K562 (cell line): Measurements from ENCODE around the gene CPSF6. TPM values are rescaled to one million over a fixed set of nuclear protein-coding genes. Genes with fewer than 3 reads are reported as not detected.

ENCODE experiments used
- ATAC-seq: fragments of 200-7000 bp; cut with Tn5 transposase; 3 replicates; pipeline ENCODE4 v1.9.1; 2020; ENCODE audit warnings: moderate library complexity
- BruUV-seq: library from RNA; stranded (reverse); fragments of 400-500 nt; replicated peaks from 2 replicates; lab custom pipeline; 2021; lab: Mats Ljungman, UMichigan
- CTCF ChIA-PET: fragments of 300-600 bp; formaldehyde crosslinking; extraction: SDS; loops from one replicate; lab custom pipeline; 2021; ENCODE audit warnings: low intra/inter-chr PET ratio; lab: Yijun Ruan, JAX
- POLR2A ChIA-PET: fragments of 300-600, 350-650 bp; sonication (Branson Sonifier 250); formaldehyde crosslinking; extraction: SDS; loops from one replicate; lab custom pipeline; 2021; ENCODE audit warnings: antibody characterized with exemption, inconsistent platforms; lab: Yijun Ruan, JAX
- DNase-seq, 4 experiments: peaks; one replicate each; pipeline versions ENCODE4 v3.0.0 to v3.0.0-alpha.2; 2011 to 2018; ENCODE audit warnings: low spot score in 3 of 4, mixed read lengths in 3 of 4; ENCODE audit errors: extremely low read depth in 1 of 4
- FAIRE-seq: peaks from 2 replicates; lab custom pipeline; 2011; peaks lifted over from hg19 to GRCh38; lab: Jason Lieb, UNC
- H2AFZ ChIP-seq: 2 replicates; pipeline ENCODE4 v1.6.0; 2011; ENCODE audit warnings: low read depth, low read length, control low read depth, inconsistent platforms
- H3K27ac ChIP-seq: fragments of 200-600 bp; 3 replicates; pipeline ENCODE4 v1.8.0; 2011; ENCODE audit warnings: low read depth, mild to moderate bottlenecking, control low read depth, inconsistent platforms, low read length, moderate library complexity, mixed read lengths; ENCODE audit errors: extremely low read depth
- H3K27me3 ChIP-seq, 2 experiments: fragments of 300-600 bp in 1 of 2; 2 replicates in 1 of 2; 3 replicates in 1 of 2; pipeline versions ENCODE4 v1.6.0 to v1.8.0; 2011; ENCODE audit warnings: inconsistent platforms in 2 of 2, low read length in 2 of 2, mild to moderate bottlenecking in 1 of 2, mixed read lengths in 1 of 2, moderate library complexity in 1 of 2; ENCODE audit not compliant: control insufficient read depth in 2 of 2, insufficient read depth in 2 of 2
- H3K36me3 ChIP-seq: fragments of 300-600 bp; 3 replicates; pipeline ENCODE4 v1.8.0; 2011; ENCODE audit warnings: mild to moderate bottlenecking, low read length, inconsistent platforms; ENCODE audit not compliant: control insufficient read depth, insufficient read depth
- H3K4me1 ChIP-seq, 2 experiments: fragments of 200-600 bp in 1 of 2; replicated peaks in 1 of 2; 2 replicates in 1 of 2; 3 replicates in 1 of 2; pipeline versions ENCODE4 v1.5.1 to v1.8.0; 2011; ENCODE audit warnings: inconsistent platforms in 2 of 2, low read length in 2 of 2, mild to moderate bottlenecking in 1 of 2, mixed read lengths in 1 of 2, moderate library complexity in 1 of 2; ENCODE audit not compliant: control insufficient read depth in 2 of 2, insufficient read depth in 2 of 2
- H3K4me2 ChIP-seq: 2 replicates; pipeline ENCODE4 v1.6.1; 2011; ENCODE audit warnings: low read length, control low read depth, inconsistent platforms, mixed read lengths; ENCODE audit not compliant: insufficient read depth
- H3K4me3 ChIP-seq: fragments of 200-600 bp; sonication (generic), shearing (Covaris generic); 2 replicates; pipeline ENCODE4 v1.5.1; 2016; ENCODE audit warnings: control low read depth, inconsistent platforms
- H3K79me2 ChIP-seq: fragments of 200-600 bp; 3 replicates; pipeline ENCODE4 v1.8.0; 2011; ENCODE audit warnings: low read length, inconsistent platforms; ENCODE audit not compliant: control insufficient read depth, insufficient read depth
- H3K9ac ChIP-seq, 2 experiments: 2 replicates each; pipeline versions ENCODE4 v1.6.0 to v1.6.1; 2011; ENCODE audit warnings: low read depth in 2 of 2, low read length in 2 of 2, control low read depth in 1 of 2, inconsistent platforms in 1 of 2, mild to moderate bottlenecking in 1 of 2, mixed read lengths in 1 of 2; ENCODE audit not compliant: insufficient read depth in 1 of 2
- H3K9me1 ChIP-seq: one replicate; pipeline ENCODE4 v1.6.0; 2011; ENCODE audit warnings: inconsistent platforms, mild to moderate bottlenecking, low read length, moderate library complexity; ENCODE audit not compliant: control insufficient read depth, insufficient read depth
- H3K9me3 ChIP-seq: replicated peaks from 2 replicates; pipeline ENCODE4 v1.5.1; 2011; ENCODE audit warnings: low read depth, low read length, inconsistent platforms; ENCODE audit not compliant: control insufficient read depth, insufficient read depth
- H4K20me1 ChIP-seq: replicated peaks from 2 replicates; pipeline ENCODE4 v1.6.1; 2011; ENCODE audit warnings: low read length, inconsistent platforms, mixed read lengths; ENCODE audit not compliant: control insufficient read depth, insufficient read depth
- ETS1 ChIP-seq: conservative IDR thresholded peaks from 2 replicates; pipeline ENCODE4 v1.6.1; 2011; ENCODE audit warnings: low read depth, mild to moderate bottlenecking, low read length; ENCODE audit not compliant: control insufficient read depth
- FOXA1 ChIP-seq: fragments of 450-650 bp; IDR thresholded peaks from 2 replicates; pipeline ENCODE4 v1.6.1; 2016; ENCODE audit warnings: mild to moderate bottlenecking, borderline replicate concordance
- GTF2E2 ChIP-seq: fragments of 200-800 bp; sonication (Bioruptor generic); IDR thresholded peaks from 2 replicates; pipeline ENCODE4 v1.6.1; 2016; ENCODE audit warnings: missing genetic modification characterization, missing compliant biosample characterization
- HIVEP1 ChIP-seq: fragments of 250-450 bp; sonication (Bioruptor Pico); IDR thresholded peaks from 2 replicates; pipeline ENCODE4 v1.4.0; 2020; ENCODE audit warnings: mild to moderate bottlenecking
- HOXB6 ChIP-seq: fragments of 250-450 bp; sonication (Bioruptor Pico); IDR thresholded peaks from 2 replicates; pipeline ENCODE4 v1.5.1; 2022; ENCODE audit warnings: mild to moderate bottlenecking, borderline replicate concordance
- RBM34 ChIP-seq: fragments of 200-400 bp; formaldehyde crosslinking; IDR thresholded peaks from 2 replicates; pipeline ENCODE4 v1.6.1; 2018; ENCODE audit warnings: low read length, borderline replicate concordance; ENCODE audit not compliant: insufficient read depth
- YY1 ChIP-seq, 3 experiments: IDR thresholded peaks; 2 replicates each; pipeline ENCODE4 v1.6.1; 2011; ENCODE audit warnings: low read length in 2 of 3, mild to moderate bottlenecking in 2 of 3, moderate library complexity in 2 of 3, borderline replicate concordance in 1 of 3, control low read depth in 1 of 3, low read depth in 1 of 3; ENCODE audit not compliant: insufficient read depth in 3 of 3, insufficient replicate concordance in 2 of 3, control insufficient read depth in 1 of 3, insufficient read length in 1 of 3; ENCODE audit errors: extremely low read depth in 1 of 3
- ZFP30 ChIP-seq: fragments of 250-450 bp; sonication (Bioruptor Pico); IDR thresholded peaks from 2 replicates; pipeline ENCODE4 v1.8.0; 2022; ENCODE audit warnings: moderate library complexity, mild to moderate bottlenecking, inconsistent platforms, borderline replicate concordance
- WGBS: fragments of 100-300 bp; shearing (Covaris generic); methylation state at CpG from one replicate; pipeline ENCODE4 v1.1.6; 2016; ENCODE audit warnings: low coverage, mixed read lengths; ENCODE audit not compliant: insufficient coverage; ENCODE audit errors: missing lambda C conversion rate; 5-methylcytosine and 5-hydroxymethylcytosine counted together
- in situ Hi-C: fragments of 300-500 bp; cut with MboI; formaldehyde crosslinking; loops from 4 replicates; pipeline ENCODE4 v1.15.0; 2018; ENCODE audit warnings: inconsistent platforms, mixed read lengths
- intact Hi-C: fragments of 100-400 bp; cut with micrococcal nuclease; formaldehyde crosslinking; loops from 2 replicates; pipeline ENCODE4 v1.14.2; 2022
- polyA plus RNA-seq, 8 experiments: library from polyadenylated mRNA; depleted of rRNA in 4 of 8; stranded (reverse) in 5 of 8; unstranded in 3 of 8; fragments of >200 nt; fragmentation: Nextera tagmentation in 2 of 8; fragmentation: Illumina TruSeq in 1 of 8; extraction: Ambion mirVana in 2 of 8; extraction: Trizol in 1 of 8; gene quantifications; 2 replicates each; pipeline versions ENCODE4 v1.2.1 to v1.2.3, GENCODE V29; 2011 to 2014; ENCODE audit warnings: inconsistent platforms in 1 of 8, missing spikeins in 1 of 8
- total RNA-seq, 7 experiments: library from RNA; depleted of rRNA in 6 of 7; stranded (reverse); fragments of >200 nt in 6 of 7; fragmentation: Illumina TruSeq in 2 of 7; extraction: Trizol in 2 of 7; gene quantifications; 2 replicates each; pipeline versions ENCODE4 v1.2.1 to v1.2.3, GENCODE V29; 2011 to 2021; ENCODE audit warnings: low replicate concordance in 1 of 7
- TF ChIP-seq, protein P1 (sequence below): fragments of 250-450 bp; sonication (Bioruptor Pico); IDR thresholded peaks from 2 replicates; pipeline ENCODE4 v1.9.0; 2021; ENCODE audit warnings: mild to moderate bottlenecking

The CPSF6 gene
- total and polyA plus RNA-seq, 9 of the 15 experiments (the other 6 are each of a cell fraction or from before 2014, with no cell fraction given), result 34.3 to 129 (median 77.8) TPM

DNA sequence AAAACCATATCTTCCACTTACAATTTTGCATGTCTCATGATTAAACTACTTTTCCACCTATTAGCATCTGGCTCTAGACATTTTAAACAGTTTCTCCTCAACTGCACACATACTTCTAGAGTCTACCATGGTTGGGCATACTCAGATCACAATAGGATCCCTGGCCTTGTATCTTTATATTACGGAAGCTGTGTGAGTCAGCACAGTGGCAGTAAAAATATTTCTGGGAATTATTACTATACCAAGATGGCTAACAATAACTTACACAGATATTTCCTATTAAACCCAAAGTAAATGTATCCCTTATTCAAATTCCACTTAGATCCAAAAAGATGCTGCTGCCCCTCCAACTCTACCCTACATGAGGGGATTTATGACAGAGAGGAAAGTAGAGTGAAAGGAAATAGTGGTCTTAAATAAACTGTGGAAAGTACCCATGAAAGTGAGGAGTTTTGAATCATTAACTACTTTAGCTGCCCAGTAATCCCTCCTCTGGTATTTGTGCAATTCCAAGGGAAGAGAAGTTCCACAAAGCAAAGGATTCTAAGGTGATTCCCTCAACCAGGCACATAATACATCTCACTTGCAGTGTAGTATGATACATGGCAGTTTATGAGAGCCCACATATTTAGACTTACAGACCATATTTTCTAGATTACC, 14.0 kb upstream of the CPSF6 start:
- TF ChIP-seq, protein P1, sequence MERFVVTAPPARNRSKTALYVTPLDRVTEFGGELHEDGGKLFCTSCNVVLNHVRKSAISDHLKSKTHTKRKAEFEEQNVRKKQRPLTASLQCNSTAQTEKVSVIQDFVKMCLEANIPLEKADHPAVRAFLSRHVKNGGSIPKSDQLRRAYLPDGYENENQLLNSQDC (CRISPR knock-in tag), result no peak
- no peak for TF ChIP-seq YY1 (IDR thresholded peaks at IDR 0.05; ENCODE audit: borderline replicate concordance in 1 of 3, control insufficient read depth in 1 of 3, extremely low read depth in 1 of 3, insufficient read depth in 3 of 3, insufficient read length in 1 of 3, insufficient replicate concordance in 2 of 3, low read depth in 1 of 3, low read length in 2 of 3)
- TF ChIP-seq ETS1, result no peak
- no peak for TF ChIP-seq HOXB6 (CRISPR knock-in tag)
- TF ChIP-seq RBM34, result no peak
- TF ChIP-seq FOXA1, result no peak
- no peak for TF ChIP-seq ZFP30 (CRISPR knock-in tag)
- TF ChIP-seq GTF2E2 (tag), result no peak
- no peak for TF ChIP-seq HIVEP1
- TF ChIP-seq, all 486 proteins: peak for 0
- H4K20me1 ChIP-seq, result no peaks in the 10 kb centered on the region

More for the DNA sequence above, 14.0 kb upstream of the CPSF6 start:
- in situ Hi-C loops, result no loop called here
- ATAC-seq (no peak), DNase-seq (no peak), FAIRE-seq (no peak)
- 36% methylated on average over 1 of the region's 1 CpG for WGBS
- Histone ChIP-seq H3K36me3 (no peaks in the 10 kb centered on the region), H3K9ac (no peak overlapping the region), H3K4me2 (no peak overlapping the region), H3K9me1 (no peaks in the 10 kb centered on the region), H2AFZ (no peak overlapping the region), H3K79me2 (no peaks in the 10 kb centered on the region), H3K27me3 (no peaks in the 10 kb centered on the region), H3K9me3 (no peaks in the 10 kb centered on the region), H3K4me3 (no peak overlapping the region), H3K4me1 (no peaks in the 10 kb centered on the region), H3K27ac (no peak overlapping the region)
- BruUV-seq, result no TSS peak
- POLR2A ChIA-PET, result no interaction called here
- intact Hi-C loops, result no loop called here
- CTCF ChIA-PET, result no interaction called here
